Measurements from ENCODE around the gene APBB2.

APBB2 gene

DNA sequence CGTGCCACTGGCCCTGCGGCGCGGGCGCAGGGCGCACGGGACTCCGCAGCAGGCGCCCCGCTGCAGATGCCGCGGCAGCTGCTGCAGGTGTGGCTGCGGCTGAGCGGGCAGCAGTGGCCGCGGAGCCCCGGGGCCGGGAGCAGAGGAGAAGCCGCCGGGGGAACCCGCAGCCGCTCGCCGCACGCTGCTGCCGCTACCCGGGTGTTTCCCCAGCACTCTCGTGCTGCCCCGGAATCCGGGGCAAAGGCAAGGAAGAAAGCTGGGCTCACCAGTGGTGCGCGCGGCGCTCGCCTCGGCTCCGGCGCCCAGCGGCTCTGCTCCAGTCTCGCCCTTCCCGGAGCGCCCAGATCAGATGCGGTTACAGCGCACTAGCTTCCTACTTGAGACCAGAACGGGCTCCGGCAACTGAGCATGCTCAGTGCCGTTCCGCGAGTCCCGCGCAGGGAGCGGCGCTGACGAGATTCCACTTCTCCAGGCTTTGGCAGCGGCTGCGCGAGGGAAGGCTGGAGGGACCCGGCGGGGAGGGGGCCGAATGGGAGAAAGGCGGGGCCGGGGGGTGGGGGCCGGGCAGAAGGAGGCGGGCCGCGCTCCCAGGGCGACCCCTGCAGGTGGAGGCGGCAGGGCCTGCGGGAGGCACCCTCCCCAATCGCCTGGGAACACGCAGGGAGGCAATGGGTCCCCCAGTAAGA is at the start of gene APBB2:
Gene APBB2, minus strand, starts transcription at position 407 of the 689 bp plus-strand sequence. CDS start 181,288 bp downstream, outside the sequence.
- peak; percentile 63 to 70 for DNase-seq

DNA sequence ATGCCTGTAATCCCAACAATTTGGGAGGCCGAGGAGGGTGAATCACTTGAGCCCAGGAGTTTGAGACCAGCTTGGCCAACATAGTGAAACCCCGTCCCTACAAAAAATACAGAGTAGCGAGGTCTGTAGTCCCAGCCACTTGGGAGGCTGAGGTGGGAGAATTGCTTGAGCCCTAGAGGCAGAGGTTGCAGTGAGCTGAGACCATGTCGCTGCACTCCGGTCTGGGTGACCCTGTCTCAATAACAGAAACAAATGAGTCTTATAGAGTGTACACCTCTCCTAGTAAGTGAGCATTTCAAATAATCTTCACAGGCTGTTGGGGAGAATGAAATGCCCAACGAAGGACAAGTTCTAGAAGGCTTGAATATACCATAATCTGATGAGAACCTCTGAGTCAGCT is 47.9 kb upstream of the APBB2 start:
- DNase-seq = no peak

DNA sequence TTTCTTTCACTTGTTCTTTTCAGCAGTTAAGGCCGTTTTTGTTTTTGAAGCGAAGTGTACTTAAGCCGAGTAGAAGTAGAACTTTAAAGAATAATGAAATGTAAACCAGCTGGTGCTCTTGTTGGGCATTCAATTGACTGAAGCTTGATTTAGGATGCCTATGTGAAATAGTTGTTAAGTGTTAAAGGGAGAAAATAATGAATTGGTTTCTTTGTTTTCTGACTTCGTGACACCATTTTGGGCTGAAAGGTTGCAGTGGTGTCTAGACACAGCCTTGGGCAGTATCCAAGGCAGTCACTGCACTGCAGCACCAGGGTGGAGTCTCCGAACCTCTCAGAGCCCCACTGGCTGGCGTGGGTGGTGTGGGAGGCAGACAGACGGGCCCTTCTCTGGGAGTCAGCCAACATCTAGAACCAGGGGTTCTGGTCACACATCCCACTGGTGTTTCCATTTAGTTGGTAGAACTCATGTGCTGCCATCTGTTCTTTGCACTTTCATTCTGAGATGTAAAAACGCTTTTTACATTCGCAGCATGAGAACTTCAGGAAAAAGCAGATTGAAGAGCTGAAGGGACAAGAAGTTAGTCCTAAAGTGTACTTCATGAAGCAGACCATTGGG is 45.9 kb upstream of the APBB2 start:
- no peak for DNase-seq

- no peak for DNase-seq
Measured at GRCh38 chr4:41258783-41259182, 44.4 kb upstream of the APBB2 start.

GRCh38 chr4:41257906-41258305 is 43.6 kb upstream of the APBB2 start:
- no peak for DNase-seq

DNA sequence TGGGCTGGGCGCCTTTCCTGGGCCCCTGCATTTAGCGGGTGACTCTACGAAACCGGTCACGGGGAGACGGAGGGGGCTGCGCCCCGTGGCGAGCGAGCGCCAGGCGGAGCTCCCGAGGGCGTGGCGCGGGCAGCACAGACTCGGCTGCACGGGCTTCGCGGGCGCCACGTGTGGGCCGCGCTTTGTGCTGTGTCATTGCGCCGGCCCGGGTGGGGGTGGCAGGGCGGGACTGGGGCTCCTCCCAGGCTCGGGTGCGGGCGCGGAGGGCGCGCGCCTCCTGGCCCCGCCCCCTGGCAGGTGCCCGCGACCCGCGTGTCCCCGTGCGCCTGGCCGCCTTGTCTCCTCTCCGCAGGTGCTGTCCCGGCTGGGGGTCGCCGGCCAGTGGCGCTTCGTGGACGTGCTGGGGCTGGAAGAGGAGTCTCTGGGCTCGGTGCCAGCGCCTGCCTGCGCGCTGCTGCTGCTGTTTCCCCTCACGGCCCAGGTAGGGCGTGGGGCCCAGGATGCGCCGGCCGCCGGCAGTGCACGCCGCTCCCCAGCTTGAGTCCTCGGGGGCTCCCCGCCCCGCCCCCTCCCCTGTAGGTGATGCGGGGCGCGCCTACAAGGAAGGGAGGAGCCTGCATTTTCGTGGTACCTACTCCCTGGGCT is 43.0 kb upstream of the APBB2 start:
- peak; percentile 30 to 31 for DNase-seq

GRCh38 chr4:41256740-41257256 is 42.5 kb upstream of the APBB2 start, which contains the start of gene UCHL1:
Gene UCHL1 (plus strand): TSS chr4:41256928. CDS start chr4:41256977, 49 bp downstream.
- no peak for DNase-seq

DNA sequence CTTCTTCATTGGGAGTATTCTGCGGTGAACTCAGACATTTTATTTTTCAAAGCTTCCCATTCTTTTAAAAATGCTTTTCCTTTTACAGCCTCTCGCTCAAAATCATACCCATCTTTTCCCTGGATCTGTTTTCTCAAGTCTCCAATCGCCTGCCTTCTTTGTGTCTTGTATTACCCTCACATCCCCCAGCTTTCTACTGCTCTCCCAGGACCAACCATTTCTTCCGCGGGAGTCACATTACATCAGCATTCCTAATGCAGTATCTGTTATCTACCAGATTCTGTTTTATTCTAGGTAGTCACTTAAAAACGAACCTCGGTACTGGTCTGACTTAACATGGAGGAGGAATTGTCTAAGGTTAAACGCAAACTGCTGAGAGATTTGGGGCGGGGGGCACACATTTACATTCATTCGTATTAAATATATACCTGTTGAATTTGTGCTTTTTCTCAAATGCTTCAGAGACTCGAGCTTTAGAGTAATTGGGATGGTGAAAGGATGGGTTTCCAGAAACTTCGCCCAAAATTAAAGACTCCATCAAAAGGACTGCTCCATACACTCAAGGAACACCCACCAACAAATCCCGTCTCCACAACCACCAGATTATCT is 41.9 kb upstream of the APBB2 start:
- DNase-seq = no peak

- DNase-seq = no peak
Measured at GRCh38 chr4:41245983-41246382, 31.6 kb upstream of the APBB2 start.

GRCh38 chr4:41241919-41242318 is 27.6 kb upstream of the APBB2 start:
- DNase-seq = no peak

DNA sequence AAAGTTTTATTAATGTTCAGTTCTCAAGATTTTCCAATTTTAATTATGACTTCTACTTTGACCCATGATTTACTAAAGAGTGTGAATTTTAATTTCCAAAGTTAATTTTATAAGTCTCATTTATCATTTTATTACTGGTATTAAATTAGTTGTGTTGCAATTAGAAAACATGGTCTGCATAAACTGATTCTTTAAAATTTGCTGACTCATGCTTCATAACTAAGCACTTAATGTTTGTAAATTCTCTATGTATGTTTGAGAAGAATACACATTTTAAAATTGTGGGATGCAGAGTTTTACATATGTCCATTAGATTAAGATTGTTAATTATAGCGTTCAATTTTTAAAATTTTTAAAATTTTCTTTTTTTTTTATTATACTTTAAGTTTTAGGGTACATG is 22.2 kb upstream of the APBB2 start:
- DNase-seq = no peak

DNA sequence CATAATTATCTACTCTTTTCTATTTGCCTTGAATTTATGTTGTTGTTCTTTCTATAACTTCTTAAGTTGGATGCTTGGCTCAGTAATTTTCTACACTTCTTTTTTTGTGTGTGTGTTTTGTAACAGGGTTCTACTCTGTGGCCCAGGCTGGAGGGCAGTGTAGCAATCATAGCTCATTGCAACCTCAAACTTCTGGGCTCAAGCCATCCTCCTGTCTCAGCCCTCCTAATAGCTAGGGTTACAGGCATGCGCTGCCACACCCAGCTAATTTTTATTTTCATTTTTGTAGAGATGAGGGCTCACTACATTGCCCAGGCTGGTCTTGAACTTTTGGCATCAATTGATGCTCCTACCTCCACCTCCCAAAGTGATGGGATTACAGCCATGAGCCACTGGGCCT is 21.7 kb upstream of the APBB2 start:
- DNase-seq = no peak

- DNase-seq = no peak
Measured at GRCh38 chr4:41232856-41233255, 18.5 kb upstream of the APBB2 start.

DNA sequence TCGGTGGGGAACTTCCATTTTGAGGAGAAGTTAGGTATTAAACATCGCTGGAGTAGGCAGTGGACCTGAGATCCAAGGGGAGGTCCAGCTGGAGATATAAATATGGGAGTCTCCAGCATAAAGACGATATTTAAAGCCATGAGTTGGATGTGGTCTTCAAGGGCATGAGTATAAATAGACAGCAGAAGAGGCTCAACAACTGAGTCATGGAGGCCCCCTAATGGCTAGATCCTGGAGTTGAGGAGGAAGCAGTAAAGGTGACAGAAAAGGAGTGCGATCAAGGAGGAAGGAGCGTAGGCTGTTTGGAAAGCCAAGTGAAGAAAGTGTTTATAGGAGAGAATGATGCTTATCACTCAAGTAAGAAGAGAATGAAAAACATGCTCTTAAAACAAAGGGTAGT is 18.1 kb upstream of the APBB2 start:
- no peak for DNase-seq

- DNase-seq = no peak
Measured at GRCh38 chr4:41227902-41228301, 13.6 kb upstream of the APBB2 start.

DNA sequence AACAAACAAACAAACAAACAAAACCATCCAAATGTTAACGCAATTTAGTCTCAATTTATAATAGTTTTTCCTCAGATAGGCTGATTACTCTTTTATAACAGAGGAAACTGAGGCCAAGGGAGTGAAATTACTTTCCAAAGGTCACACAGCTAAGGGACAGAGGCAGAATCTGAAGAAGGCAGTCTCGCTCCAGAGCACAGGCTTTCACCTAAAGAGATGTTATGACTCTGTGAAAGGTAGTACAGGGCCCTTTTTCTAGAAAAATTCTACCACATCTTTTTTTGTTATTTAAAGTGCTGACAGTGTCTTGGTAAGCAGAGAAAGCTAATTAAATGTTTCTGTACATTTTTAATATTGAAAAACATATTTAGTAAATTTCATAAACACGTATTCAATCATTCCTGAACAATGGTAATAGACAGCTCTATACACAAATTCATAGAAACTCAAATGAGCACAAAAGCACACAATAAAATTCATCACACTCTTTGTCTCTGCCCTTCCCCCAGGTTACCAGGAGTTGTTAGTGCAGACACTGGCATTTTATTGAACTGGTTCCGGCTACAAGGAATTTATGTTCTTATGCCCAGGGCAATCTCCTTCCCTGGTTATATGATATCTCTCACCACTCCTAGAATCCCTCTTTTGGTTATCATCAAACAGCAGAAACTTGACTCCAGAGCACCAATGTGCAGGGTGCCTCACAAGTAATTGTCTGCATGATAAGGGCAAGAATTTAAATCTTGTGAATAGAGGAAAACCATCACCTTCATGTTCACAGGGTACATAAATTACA is 7.7 kb upstream of the APBB2 start:
- DNase-seq = no peak

DNA sequence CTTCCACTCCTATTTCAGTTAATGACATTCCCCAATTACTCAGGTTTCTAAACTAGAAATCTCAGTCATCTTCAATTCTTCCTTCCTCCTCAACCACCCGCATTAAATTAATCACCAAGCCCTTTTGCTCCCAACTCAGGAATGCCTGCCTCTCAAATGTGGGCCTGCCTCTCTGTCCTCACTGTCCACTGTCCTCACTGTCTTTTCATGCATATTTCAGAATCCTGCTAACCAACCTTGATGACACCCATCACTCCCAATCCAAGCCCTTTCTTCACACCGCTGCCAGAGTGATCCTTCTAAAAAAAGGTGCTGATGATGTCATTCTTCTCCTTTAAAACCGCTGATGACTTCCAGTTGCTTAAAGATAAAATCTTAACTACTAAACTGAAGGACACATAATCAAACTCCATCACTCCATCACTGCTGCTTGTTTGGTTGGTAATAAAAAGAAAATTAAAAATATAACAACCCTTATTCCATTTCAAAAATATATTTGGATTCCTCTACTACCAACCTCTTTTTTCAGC is 5.1 kb upstream of the APBB2 start:
- DNase-seq = no peak

- no peak for DNase-seq
Measured at GRCh38 chr4:41218703-41219102, 4.4 kb upstream of the APBB2 start.

GRCh38 chr4:41217374-41217773 is 3.0 kb upstream of the APBB2 start:
- DNase-seq = no peak

DNA sequence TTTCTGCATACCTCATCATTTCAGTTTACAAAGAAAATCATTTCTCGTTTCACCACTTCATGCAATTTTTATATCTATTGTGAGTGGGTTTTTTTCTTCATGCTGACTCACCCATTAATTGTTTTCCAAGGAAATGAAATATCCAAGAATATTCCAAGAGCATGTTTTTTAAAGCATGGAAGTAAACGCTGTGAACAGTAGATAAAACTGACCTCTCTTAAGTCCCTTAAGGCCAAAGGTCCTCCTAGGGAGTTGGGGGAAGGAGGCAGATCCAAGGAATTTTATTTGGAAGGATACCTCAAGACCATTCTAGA is 2.6 kb upstream of the APBB2 start:
- DNase-seq = no peak

DNA sequence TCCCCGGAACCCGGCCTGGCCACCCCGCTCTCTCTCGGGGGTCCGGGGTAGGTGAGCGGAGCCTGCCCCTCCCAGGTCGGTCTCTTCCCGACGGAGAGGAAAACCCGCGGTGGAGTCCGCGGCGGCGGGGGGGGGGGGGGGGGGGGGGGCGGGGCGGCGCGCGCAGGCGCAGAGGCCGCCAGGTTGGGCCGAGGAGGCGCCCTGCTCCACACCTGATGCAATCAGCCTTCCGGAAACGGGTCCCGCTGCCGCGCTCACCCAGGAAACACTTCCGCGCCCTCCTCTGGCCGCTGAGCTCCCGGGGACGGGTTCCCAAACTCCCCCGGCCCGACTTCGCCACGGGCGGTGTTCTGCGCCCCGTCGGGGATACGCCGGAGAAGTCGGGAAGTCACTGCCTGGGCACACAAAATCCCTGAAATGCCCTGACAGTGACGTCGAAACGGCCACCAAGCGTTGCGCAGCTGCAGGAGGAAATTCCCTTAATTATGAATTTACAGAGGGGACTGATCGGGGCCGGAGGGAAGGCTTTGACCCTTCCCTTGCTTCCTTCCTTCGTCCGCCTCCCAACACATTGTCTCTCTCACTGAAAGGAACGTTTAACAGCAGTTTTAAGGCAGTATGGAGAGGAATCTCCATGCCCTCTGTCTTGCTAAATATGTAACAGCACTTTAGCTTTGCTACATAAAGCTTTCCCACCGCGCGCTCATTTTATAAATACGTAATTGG is 2.1 kb upstream of the APBB2 start:
- peak; percentile 66 to 74 for DNase-seq

DNA sequence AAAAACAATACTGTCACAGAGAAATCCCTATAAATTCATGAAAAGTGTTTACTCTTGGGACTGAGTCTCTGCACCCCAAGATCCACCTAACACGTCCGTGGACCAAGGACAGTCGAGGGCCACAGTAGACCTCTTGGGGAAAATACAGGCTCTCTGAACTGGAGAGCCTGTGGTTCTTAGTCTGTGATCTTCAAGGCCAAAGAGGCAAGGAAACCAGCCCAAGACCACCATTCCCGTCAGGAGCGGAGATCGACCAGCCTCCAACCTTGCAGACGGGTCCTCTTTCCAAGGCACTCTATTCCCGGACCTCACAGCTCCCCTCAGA is 1.6 kb upstream of the APBB2 start:
- no peak for DNase-seq

Measured in activated CD4-positive, alpha-beta T cell treated with anti-CD3 and anti-CD28 coated beads, Interleukin-2, amount 50 U/mL, for 48 hours (primary cell).